ENCODE data around the gene ZFYVE28. TPM values are rescaled to one million over a fixed set of nuclear protein-coding genes. Genes with fewer than 3 reads are reported as not detected.

ZFYVE28 gene
- total RNA-seq, 2 experiments from 2014 or later: 26.2 to 28.0 TPM

GRCh38 chr4:2438822-2439718 is 20.6 kb upstream of the ZFYVE28 start:
- H3K27ac Mint-ChIP-seq: no peak overlapping the region

GRCh38 chr4:2437475-2438215 is 19.2 kb upstream of the ZFYVE28 start:
- H3K27me3 Mint-ChIP-seq: no peaks in the 10 kb centered on the region
- intact Hi-C loops (cut with DNase I, micrococcal nuclease): no loop called here
- TF ChIP-seq CTCF (IDR thresholded peaks at IDR 0.05): no peak
- no peak overlapping the region for H3K27ac ChIP-seq (ENCODE audit: low read depth in 1 of 2, low read length in 2 of 2)
- H3K9me3 ChIP-seq (ENCODE audit: control insufficient read depth in 1 of 2, insufficient read depth in 1 of 2, low read length in 2 of 2): no peaks in the 10 kb centered on the region
- no peaks in the 10 kb centered on the region for H3K36me3 ChIP-seq (ENCODE audit: insufficient read depth, low read length)
- DNase-seq: no peak
- H3K27ac Mint-ChIP-seq: no peak overlapping the region
- ATAC-seq (ENCODE audit: poor library complexity): no peak
- no peak overlapping the region for H3K4me3 ChIP-seq (ENCODE audit: low read length)
- no peaks in the 10 kb centered on the region for H3K9me3 Mint-ChIP-seq
- peaks cover 9% of the 10 kb centered on the region for H3K4me1 ChIP-seq (ENCODE audit: insufficient read depth, low read length)
- H3K4me1 Mint-ChIP-seq (ENCODE audit: low read depth): no peaks in the 10 kb centered on the region
- ChIA-PET POLR2A (no interaction called here), CTCF (no interaction called here)
- no peaks in the 10 kb centered on the region for H3K36me3 Mint-ChIP-seq (ENCODE audit: low read depth)
- H3K4me3 Mint-ChIP-seq: no peak overlapping the region
- H3K27me3 ChIP-seq (ENCODE audit: control insufficient read depth in 1 of 2, insufficient read depth in 2 of 2, low read length in 2 of 2): no peaks in the 10 kb centered on the region

More at GRCh38 chr4:2438822-2439718, 20.6 kb upstream of the ZFYVE28 start:
- Mint-ChIP-seq H3K36me3 (ENCODE audit: low read depth) (no peaks in the 10 kb centered on the region), H3K27me3 (no peaks in the 10 kb centered on the region), H3K9me3 (no peaks in the 10 kb centered on the region), H3K4me3 (no peak overlapping the region), H3K4me1 (ENCODE audit: low read depth) (no peaks in the 10 kb centered on the region)
- H3K27ac ChIP-seq (ENCODE audit: low read depth in 1 of 2, low read length in 2 of 2): no peak overlapping the region
- no peak overlapping the region for H3K4me3 ChIP-seq (ENCODE audit: low read length)
- CTCF ChIA-PET: interaction anchor here (1.6 kb wide), 1 partner anchor 219 kb away, joined by 6 read pairs; no protein-coding TSS in a partner anchor
- no peaks in the 10 kb centered on the region for H3K27me3 ChIP-seq (ENCODE audit: control insufficient read depth in 1 of 2, insufficient read depth in 2 of 2, low read length in 2 of 2)
- H3K9me3 ChIP-seq (ENCODE audit: control insufficient read depth in 1 of 2, insufficient read depth in 1 of 2, low read length in 2 of 2): no peaks in the 10 kb centered on the region
- POLR2A ChIA-PET: interaction anchor here (0.9 kb wide), 1 partner anchor 30 kb away, joined by 3 read pairs; the partner anchor contains the start of gene RNF4
- intact Hi-C loops (cut with DNase I, micrococcal nuclease): no loop called here
- H3K4me1 ChIP-seq (ENCODE audit: insufficient read depth, low read length): peaks cover 9% of the 10 kb centered on the region
- TF ChIP-seq CTCF (IDR thresholded peaks at IDR 0.05): no peak
- DNase-seq (no peak), ATAC-seq (ENCODE audit: poor library complexity) (no peak)
- H3K36me3 ChIP-seq (ENCODE audit: insufficient read depth, low read length): no peaks in the 10 kb centered on the region

GRCh38 chr4:2436761-2437474 is 18.5 kb upstream of the ZFYVE28 start:
- POLR2A ChIA-PET: no interaction called here
- Mint-ChIP-seq H3K9me3 (no peaks in the 10 kb centered on the region), H3K27me3 (no peaks in the 10 kb centered on the region), H3K27ac (no peak overlapping the region), H3K4me3 (no peak overlapping the region), H3K4me1 (ENCODE audit: low read depth) (no peaks in the 10 kb centered on the region), H3K36me3 (ENCODE audit: low read depth) (no peaks in the 10 kb centered on the region)
- Histone ChIP-seq H3K27ac (ENCODE audit: low read depth in 1 of 2, low read length in 2 of 2) (no peak overlapping the region), H3K4me1 (ENCODE audit: insufficient read depth, low read length) (peaks cover 7% of the 10 kb centered on the region), H3K9me3 (ENCODE audit: control insufficient read depth in 1 of 2, insufficient read depth in 1 of 2, low read length in 2 of 2) (no peaks in the 10 kb centered on the region), H3K36me3 (ENCODE audit: insufficient read depth, low read length) (no peaks in the 10 kb centered on the region), H3K27me3 (ENCODE audit: control insufficient read depth in 1 of 2, insufficient read depth in 2 of 2, low read length in 2 of 2) (no peaks in the 10 kb centered on the region), H3K4me3 (ENCODE audit: low read length) (no peak overlapping the region)
- intact Hi-C loops (cut with DNase I, micrococcal nuclease): no loop called here
- ATAC-seq (ENCODE audit: poor library complexity): no peak
- TF ChIP-seq CTCF (IDR thresholded peaks at IDR 0.05): no peak
- CTCF ChIA-PET: interaction anchor here (0.9 kb wide), 1 partner anchor 18 kb away, joined by 3 read pairs; the partner anchor contains the start of genes CFAP99 and ZFYVE28
- no peak for DNase-seq

Measured in CD4-positive, alpha-beta T cell (primary cell).